OCI-LY1 (cell line): ENCODE data around the gene CSK.

Experiments used
- EZH2 ChIP-seq: fragments of 200-600 bp; sonication (generic), shearing (Covaris generic); IDR thresholded peaks from 2 replicates; pipeline ENCODE4 v1.8.0; 2017; ENCODE audit warnings: borderline replicate concordance, mixed run types, mild to moderate bottlenecking, antibody characterized with exemption, low read length, moderate library complexity, mixed read lengths
- TF ChIP-seq, protein P1 (sequence below): fragments of 200-600 bp; sonication (generic), shearing (Covaris generic); IDR thresholded peaks from 2 replicates; pipeline ENCODE4 v1.5.1; 2017; ENCODE audit warnings: mild to moderate bottlenecking, antibody characterized with exemption, low read length, moderate library complexity, mixed read lengths

GRCh38 chr15:74767167-74768098 lies 14.4 kb upstream of the CSK start:
- TF ChIP-seq, protein P1, sequence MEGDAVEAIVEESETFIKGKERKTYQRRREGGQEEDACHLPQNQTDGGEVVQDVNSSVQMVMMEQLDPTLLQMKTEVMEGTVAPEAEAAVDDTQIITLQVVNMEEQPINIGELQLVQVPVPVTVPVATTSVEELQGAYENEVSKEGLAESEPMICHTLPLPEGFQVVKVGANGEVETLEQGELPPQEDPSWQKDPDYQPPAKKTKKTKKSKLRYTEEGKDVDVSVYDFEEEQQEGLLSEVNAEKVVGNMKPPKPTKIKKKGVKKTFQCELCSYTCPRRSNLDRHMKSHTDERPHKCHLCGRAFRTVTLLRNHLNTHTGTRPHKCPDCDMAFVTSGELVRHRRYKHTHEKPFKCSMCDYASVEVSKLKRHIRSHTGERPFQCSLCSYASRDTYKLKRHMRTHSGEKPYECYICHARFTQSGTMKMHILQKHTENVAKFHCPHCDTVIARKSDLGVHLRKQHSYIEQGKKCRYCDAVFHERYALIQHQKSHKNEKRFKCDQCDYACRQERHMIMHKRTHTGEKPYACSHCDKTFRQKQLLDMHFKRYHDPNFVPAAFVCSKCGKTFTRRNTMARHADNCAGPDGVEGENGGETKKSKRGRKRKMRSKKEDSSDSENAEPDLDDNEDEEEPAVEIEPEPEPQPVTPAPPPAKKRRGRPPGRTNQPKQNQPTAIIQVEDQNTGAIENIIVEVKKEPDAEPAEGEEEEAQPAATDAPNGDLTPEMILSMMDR, result no peak
- no peak for TF ChIP-seq EZH2
